ENCODE measurements around the gene PABPN1L.

Gene PABPN1L

DNA sequence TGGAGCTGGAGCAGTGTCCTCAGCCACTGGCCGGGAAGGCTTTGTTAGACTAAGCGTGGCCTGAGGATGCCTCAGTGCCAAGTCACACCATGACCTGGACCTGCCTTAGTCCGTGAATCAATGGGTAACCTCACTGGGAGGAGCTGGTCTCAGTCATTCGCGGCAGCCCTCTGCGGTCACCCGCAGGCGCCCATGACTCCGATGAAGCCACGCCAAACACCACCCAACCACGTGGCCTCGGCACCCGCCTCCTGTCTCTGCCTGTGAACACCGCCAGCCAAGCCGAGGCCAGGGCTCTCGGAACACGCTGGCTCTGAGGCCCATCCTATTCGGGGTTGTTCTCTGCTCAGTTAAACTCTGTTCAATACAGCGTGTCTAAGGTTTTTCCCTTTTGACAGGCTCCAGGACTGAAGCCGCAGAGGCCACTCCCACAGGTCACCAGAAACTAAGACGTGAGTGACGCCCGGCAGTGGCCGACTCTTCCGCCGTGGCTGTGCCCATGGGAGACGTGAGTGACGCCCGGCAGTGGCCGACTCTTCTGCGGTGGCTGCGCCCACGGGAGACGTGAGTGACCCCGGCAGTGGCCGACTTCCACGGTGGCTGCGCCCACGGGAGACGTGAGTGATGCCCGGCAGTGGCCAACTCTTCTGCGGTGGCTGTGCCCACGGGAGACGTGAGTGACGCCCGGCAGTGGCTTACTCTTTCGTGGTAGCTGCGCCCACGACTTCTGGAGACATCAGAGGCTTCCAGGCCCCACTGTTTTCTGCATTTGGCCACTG is 16.8 kb upstream of the PABPN1L start:
- TF ChIP-seq, protein P1, sequence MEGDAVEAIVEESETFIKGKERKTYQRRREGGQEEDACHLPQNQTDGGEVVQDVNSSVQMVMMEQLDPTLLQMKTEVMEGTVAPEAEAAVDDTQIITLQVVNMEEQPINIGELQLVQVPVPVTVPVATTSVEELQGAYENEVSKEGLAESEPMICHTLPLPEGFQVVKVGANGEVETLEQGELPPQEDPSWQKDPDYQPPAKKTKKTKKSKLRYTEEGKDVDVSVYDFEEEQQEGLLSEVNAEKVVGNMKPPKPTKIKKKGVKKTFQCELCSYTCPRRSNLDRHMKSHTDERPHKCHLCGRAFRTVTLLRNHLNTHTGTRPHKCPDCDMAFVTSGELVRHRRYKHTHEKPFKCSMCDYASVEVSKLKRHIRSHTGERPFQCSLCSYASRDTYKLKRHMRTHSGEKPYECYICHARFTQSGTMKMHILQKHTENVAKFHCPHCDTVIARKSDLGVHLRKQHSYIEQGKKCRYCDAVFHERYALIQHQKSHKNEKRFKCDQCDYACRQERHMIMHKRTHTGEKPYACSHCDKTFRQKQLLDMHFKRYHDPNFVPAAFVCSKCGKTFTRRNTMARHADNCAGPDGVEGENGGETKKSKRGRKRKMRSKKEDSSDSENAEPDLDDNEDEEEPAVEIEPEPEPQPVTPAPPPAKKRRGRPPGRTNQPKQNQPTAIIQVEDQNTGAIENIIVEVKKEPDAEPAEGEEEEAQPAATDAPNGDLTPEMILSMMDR (IDR thresholded peaks at IDR 0.05; ENCODE audit: low read depth, low read length, missing control alignments): no peak
- in situ Hi-C loops (cut with HindIII; ENCODE audit: low sequenced_read_pairs): no loop called here
- no peak overlapping the region for H3K4me3 ChIP-seq (ENCODE audit: low read depth, low read length)

DNA sequence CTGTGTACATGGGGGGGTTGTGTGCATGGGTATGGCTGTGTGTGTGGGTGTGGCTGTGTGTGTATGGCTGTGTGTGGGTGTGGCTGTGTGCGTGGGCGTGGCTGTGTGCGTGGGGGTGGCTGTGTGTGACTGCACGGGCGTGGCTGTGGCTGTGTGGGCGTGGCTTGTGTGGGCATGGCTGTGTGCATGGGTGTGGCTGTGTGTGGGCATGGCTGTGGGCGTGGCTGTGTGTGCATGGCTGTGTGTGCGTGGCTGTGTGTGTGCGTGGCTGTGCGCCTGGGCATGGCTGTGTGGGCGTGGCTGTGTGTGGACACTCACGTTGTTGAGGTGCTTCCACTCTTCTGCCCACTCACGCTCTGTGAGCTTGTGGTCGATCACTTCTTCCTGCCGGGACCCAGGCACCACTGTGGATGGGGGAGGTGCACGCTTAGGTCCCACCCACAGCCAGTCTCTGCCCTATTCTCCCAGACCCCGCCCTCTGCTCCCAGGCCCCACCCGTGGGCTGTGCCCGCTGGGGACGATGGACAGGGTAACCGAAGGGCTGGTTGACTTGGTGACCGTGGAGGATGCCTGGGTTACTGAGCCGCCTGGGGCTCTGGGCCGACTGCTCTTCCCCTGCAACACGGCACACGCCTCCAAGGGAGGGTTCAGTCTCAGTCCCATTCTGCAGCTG is 16.0 kb upstream of the PABPN1L start:
- TF ChIP-seq, protein P1 (IDR thresholded peaks at IDR 0.05; ENCODE audit: low read depth, low read length, missing control alignments): no peak
- DNase-seq (ENCODE audit: low read depth): no peak
- in situ Hi-C loops (cut with HindIII; ENCODE audit: low sequenced_read_pairs): no loop called here
- no peak overlapping the region for H3K4me3 ChIP-seq (ENCODE audit: low read depth, low read length)

More for the DNA sequence above, 16.8 kb upstream of the PABPN1L start:
- DNase-seq (ENCODE audit: low read depth): no peak

DNA sequence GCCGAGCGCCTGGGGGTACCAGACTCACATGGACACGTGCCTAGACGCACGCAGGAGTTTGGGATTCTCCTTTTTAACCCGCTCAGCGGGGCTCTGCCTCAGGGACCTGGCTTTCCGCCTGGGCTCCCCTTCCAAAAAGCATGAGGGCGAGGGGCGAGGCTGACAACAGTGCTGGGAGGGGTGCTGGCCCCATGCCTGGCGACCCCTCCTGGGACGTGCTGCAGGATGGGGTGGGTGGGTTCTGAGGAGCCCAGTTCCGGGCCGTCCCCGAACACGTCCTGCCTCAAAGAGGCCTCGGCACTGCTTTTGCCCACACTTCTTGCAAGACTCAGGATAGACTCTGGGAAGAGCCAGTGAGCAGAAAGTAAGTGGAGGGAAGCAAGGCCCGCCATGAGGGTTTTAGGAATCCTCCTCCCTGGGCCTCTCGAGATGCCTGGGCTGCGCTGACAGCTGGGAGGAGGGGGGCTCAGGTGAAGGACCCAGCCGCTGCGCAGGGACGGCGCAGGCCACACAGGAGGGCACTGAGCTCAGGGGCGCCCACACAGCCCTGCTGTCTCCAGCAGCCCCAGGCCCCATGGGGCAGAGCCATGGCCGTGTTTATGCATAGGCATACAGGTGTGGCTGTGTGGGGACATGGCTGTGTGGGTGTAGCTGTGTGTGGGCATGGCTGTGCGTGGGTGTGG is 15.4 kb upstream of the PABPN1L start:
- TF ChIP-seq, protein P1 (IDR thresholded peaks at IDR 0.05; ENCODE audit: low read depth, low read length, missing control alignments): no peak
- in situ Hi-C loops (cut with HindIII; ENCODE audit: low sequenced_read_pairs): no loop called here
- H3K4me3 ChIP-seq (ENCODE audit: low read depth, low read length): no peak overlapping the region
- DNase-seq (ENCODE audit: low read depth): no peak

DNA sequence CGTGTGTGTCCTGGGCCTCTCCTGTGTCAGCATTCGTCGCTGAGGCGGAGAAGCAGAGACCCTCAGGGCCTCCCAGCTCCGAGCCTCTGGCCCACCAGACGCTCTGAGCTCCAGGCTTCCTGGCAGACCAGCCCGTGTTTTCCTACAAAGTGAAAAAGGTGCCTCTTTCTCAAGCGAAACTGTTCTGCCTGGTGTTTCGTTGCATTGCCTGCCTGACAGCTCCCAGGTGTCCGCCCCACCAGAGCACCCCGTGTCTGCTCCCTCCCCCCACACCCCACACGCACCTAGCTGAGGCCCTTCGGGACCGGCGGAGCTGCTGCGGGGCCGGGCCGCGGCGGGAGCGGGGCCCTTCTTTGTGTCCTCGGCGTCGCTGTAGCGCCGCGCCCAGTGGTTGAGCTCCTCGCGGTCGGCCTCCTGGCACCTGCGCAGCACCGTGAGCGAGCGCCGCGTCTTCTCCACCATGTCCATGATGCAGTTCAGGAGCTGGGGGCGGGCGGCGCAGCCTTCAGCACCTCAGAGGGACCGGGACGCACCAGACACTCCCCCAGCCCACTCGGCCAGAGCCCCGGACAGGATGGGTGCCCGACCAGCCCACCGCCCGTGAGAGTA is 14.7 kb upstream of the PABPN1L start:
- in situ Hi-C loops (cut with HindIII; ENCODE audit: low sequenced_read_pairs): no loop called here
- no peak overlapping the region for H3K4me3 ChIP-seq (ENCODE audit: low read depth, low read length)
- TF ChIP-seq, protein P1 (IDR thresholded peaks at IDR 0.05; ENCODE audit: low read depth, low read length, missing control alignments): no peak
- no peak for DNase-seq (ENCODE audit: low read depth)

DNA sequence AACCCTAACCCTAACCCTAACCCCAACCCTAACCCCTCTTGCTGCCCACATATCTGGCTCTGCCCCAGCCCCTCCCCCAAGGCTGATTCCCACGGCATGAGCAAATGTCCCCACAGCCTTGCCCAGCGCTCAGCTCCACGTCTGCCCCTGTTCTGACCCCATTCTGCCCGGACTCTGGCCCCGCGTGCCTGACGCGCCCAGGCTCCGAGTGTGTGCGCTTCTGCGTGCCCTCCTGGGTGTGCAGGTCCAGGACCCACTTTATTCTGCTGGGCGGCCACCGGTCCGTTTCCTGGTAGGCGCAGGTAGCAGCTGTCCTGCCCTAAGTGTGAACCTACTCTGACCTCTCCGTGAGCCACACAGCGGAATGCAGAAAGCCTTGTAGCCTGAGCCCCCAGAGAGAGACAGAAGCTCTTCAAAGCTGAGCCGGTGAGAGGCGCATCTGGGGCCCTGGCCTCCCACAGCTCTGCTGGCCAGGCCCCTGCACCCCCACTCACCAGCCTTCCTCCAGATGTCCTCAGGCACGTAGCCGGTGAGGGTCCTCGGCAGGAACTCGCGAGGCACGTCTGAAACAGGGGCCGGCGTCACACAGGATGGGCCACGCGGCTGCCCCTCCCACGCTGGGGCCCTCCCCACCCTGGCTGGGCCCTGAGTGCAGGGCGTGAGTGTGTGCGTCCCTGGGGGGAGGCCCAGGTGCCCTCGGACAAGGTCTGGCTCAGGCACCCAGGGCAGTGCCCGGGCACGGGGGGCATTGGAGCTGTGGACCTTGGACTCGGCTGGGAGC is 14.0 kb upstream of the PABPN1L start:
- no peak for DNase-seq (ENCODE audit: low read depth)
- H3K4me3 ChIP-seq (ENCODE audit: low read depth, low read length): no peak overlapping the region
- TF ChIP-seq, protein P1 (IDR thresholded peaks at IDR 0.05; ENCODE audit: low read depth, low read length, missing control alignments): no peak
- in situ Hi-C loops (cut with HindIII; ENCODE audit: low sequenced_read_pairs): no loop called here

DNA sequence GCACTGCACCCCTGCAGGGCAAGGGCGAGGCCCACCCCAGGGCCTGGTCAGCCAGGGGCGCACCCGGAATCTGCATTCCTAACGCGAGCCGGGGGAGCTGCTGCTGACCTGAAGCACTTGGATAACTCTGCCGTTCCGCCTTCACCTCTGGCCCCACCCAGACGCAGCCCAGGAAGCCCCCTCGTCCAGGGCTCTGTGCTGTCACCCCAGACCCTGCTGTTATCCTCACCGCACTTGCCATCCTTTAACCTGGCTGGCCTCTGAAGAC is 13.3 kb upstream of the PABPN1L start:
- H3K4me3 ChIP-seq (ENCODE audit: low read depth, low read length): no peak overlapping the region
- TF ChIP-seq, protein P1 (IDR thresholded peaks at IDR 0.05; ENCODE audit: low read depth, low read length, missing control alignments): no peak
- in situ Hi-C loops (cut with HindIII; ENCODE audit: low sequenced_read_pairs): no loop called here
- no peak for DNase-seq (ENCODE audit: low read depth)

Measured in astrocyte of the cerebellum (primary cell).